GM12878 (cell line): ENCODE data around the gene HAP1. TPM values are rescaled to one million over a fixed set of nuclear protein-coding genes. Genes with fewer than 3 reads are reported as not detected.
A peak's percentile ranks its signal among the peaks of the same experiment; 100 is the strongest.

Source experiments
- ATAC-seq: fragments of 200-7000 bp; cut with Tn5 transposase; 3 replicates; pipeline ENCODE4 v1.9.1; 2020; ENCODE audit warnings: mild to moderate bottlenecking, moderate library complexity
- BruUV-seq: library from RNA; stranded (reverse); fragments of 400-500 nt; replicated peaks from 2 replicates; lab custom pipeline; 2021; lab: Mats Ljungman, UMichigan
- CTCF ChIA-PET: fragments of 300-600 bp; sonication (Branson Sonifier 250); formaldehyde crosslinking; extraction: SDS; loops from one replicate; lab custom pipeline; 2021; ENCODE audit warnings: inconsistent platforms; lab: Yijun Ruan, JAX
- POLR2A ChIA-PET: fragments of 350-600 bp; formaldehyde crosslinking; extraction: SDS; loops from one replicate; lab custom pipeline; 2021; ENCODE audit warnings: inconsistent platforms; lab: Charles Lee
- RAD21 ChIA-PET: fragments of 300-600 bp; sonication (Branson Sonifier 250); formaldehyde crosslinking; loops from one replicate; lab custom pipeline; 2023; ENCODE audit warnings: antibody characterized with exemption; ENCODE audit not compliant: unreplicated experiment; lab: Charles Lee
- SMC1A ChIA-PET: fragments of 300-600 bp; sonication (Branson Sonifier 250); formaldehyde crosslinking; loops from one replicate; lab custom pipeline; 2023; ENCODE audit not compliant: unreplicated experiment, uncharacterized antibody; lab: Charles Lee
- DNase-seq: peaks from one replicate; pipeline ENCODE4 v3.0.0-alpha.2; 2011; ENCODE audit warnings: low read depth, low spot score
- FAIRE-seq: peaks from 3 replicates; lab custom pipeline; 2011; peaks lifted over from hg19 to GRCh38; lab: Jason Lieb, UNC
- H2AFZ ChIP-seq: 2 replicates; pipeline ENCODE4 v1.6.0; 2011; ENCODE audit warnings: low read depth, low read length, control low read depth; ENCODE audit not compliant: control insufficient read depth
- H3K27ac ChIP-seq: 2 replicates; pipeline ENCODE4 v1.5.1; 2011; ENCODE audit warnings: control low read depth; ENCODE audit not compliant: control insufficient read depth, insufficient read depth
- H3K27me3 ChIP-seq, 2 experiments: replicated peaks in 1 of 2; 2 replicates each; pipeline versions ENCODE4 v1.6.0 to v1.6.1; 2011; ENCODE audit warnings: low read length in 1 of 2; ENCODE audit not compliant: control insufficient read depth in 2 of 2, insufficient read depth in 2 of 2
- H3K36me3 ChIP-seq, 2 experiments: 2 replicates each; pipeline ENCODE4 v1.5.1; 2011; ENCODE audit warnings: low read length in 1 of 2; ENCODE audit not compliant: control insufficient read depth in 2 of 2, insufficient read depth in 2 of 2
- H3K4me1 ChIP-seq: 2 replicates; pipeline ENCODE4 v1.6.1; 2011; ENCODE audit warnings: mild to moderate bottlenecking, low read length, moderate library complexity, mixed read lengths; ENCODE audit not compliant: control insufficient read depth, insufficient read depth
- H3K4me2 ChIP-seq: 2 replicates; pipeline ENCODE4 v1.6.0; 2011; ENCODE audit warnings: control low read depth; ENCODE audit not compliant: control insufficient read depth, insufficient read depth
- H3K4me3 ChIP-seq: fragments of 200-600 bp; sonication (generic); 2 replicates; pipeline ENCODE4 v1.5.1; 2016
- H3K79me2 ChIP-seq: 2 replicates; pipeline ENCODE4 v1.6.0; 2011; ENCODE audit warnings: low read length; ENCODE audit not compliant: control insufficient read depth, insufficient read depth
- H3K9ac ChIP-seq: 2 replicates; pipeline ENCODE4 v1.8.0; 2011; ENCODE audit warnings: low read length, control low read depth, mixed read lengths; ENCODE audit not compliant: control insufficient read depth, insufficient read depth
- H3K9me3 ChIP-seq: replicated peaks from 3 replicates; pipeline ENCODE4 v1.5.1; 2011; ENCODE audit warnings: mild to moderate bottlenecking, low read length; ENCODE audit not compliant: control insufficient read depth, insufficient read depth
- H4K20me1 ChIP-seq: 2 replicates; pipeline ENCODE4 v1.6.0; 2011; ENCODE audit not compliant: control insufficient read depth, insufficient read depth
- HCFC1 ChIP-seq: fragments of 150-350 bp; IDR thresholded peaks from 2 replicates; pipeline ENCODE4 v1.6.1; 2014; ENCODE audit warnings: low read length
- JUND ChIP-seq: IDR thresholded peaks from 2 replicates; pipeline ENCODE4 v1.6.1; 2012; ENCODE audit warnings: low read depth, mild to moderate bottlenecking, low read length, improper control_type of control experiment, moderate library complexity
- PAX8 ChIP-seq: fragments of 450-650 bp; IDR thresholded peaks from 2 replicates; pipeline ENCODE4 v1.6.1; 2017; ENCODE audit warnings: mild to moderate bottlenecking, moderate library complexity
- RAD21 ChIP-seq: IDR thresholded peaks from 2 replicates; pipeline ENCODE4 v1.6.1; 2011; ENCODE audit warnings: mild to moderate bottlenecking, low read depth, low read length, moderate library complexity; ENCODE audit not compliant: insufficient read depth
- SPI1 ChIP-seq: IDR thresholded peaks from 2 replicates; pipeline ENCODE4 v1.6.1; 2011; ENCODE audit warnings: low read depth, mild to moderate bottlenecking, low read length, moderate library complexity, borderline replicate concordance; ENCODE audit not compliant: insufficient read depth
- WRNIP1 ChIP-seq: IDR thresholded peaks from 2 replicates; pipeline ENCODE4 v1.6.1; 2011; ENCODE audit warnings: low read depth, low read length, improper control_type of control experiment, borderline replicate concordance
- ZZZ3 ChIP-seq: IDR thresholded peaks from 2 replicates; pipeline ENCODE4 v1.6.1; 2011; ENCODE audit warnings: low read depth; ENCODE audit not compliant: control insufficient read depth, insufficient read length
- WGBS: methylation state at CpG from one replicate; pipeline ENCODE4 v1.1.6; 2016; ENCODE audit warnings: low lambda C conversion rate; ENCODE audit not compliant: insufficient replicate concordance, insufficient coverage; ENCODE audit errors: missing lambda C conversion rate; 5-methylcytosine and 5-hydroxymethylcytosine counted together
- in situ Hi-C: fragments of 300-500 bp; cut with MboI; formaldehyde crosslinking; loops from 9 replicates; pipeline ENCODE4 v1.14.3; 2018; ENCODE audit warnings: mixed read lengths
- intact Hi-C: fragments of 100-400 bp; cut with micrococcal nuclease; formaldehyde crosslinking; loops from one replicate; pipeline ENCODE4 v1.14.2; 2022; ENCODE audit not compliant: unreplicated experiment
- polyA plus RNA-seq, 11 experiments: library from polyadenylated mRNA; depleted of rRNA in 4 of 11; unstranded in 6 of 11; stranded (reverse) in 5 of 11; fragments of >200 nt; fragmentation: Nextera tagmentation in 4 of 11; fragmentation: Illumina TruSeq in 1 of 11; extraction: Ambion mirVana in 4 of 11; extraction: Trizol in 1 of 11; gene quantifications; 1 replicate in 1 of 11; 2 replicates in 10 of 11; pipeline versions ENCODE4 v1.2.1 to v1.2.3, GENCODE V29; 2011 to 2016; ENCODE audit warnings: inconsistent platforms in 2 of 11, missing spikeins in 2 of 11, low read depth in 1 of 11
- total RNA-seq, 4 experiments: library from RNA; depleted of rRNA in 3 of 4; stranded (reverse); fragments of >200 nt in 3 of 4; fragmentation: Illumina TruSeq in 1 of 4; extraction: Trizol in 1 of 4; gene quantifications; 2 replicates each; pipeline versions ENCODE4 v1.2.1 to v1.2.3, GENCODE V29; 2013 to 2021
- TF ChIP-seq, protein P1 (sequence below): fragments of 150-350 bp; IDR thresholded peaks from 2 replicates; pipeline ENCODE4 v1.6.1; 2014; ENCODE audit warnings: mild to moderate bottlenecking, low read depth, low read length

The HAP1 gene
- total and polyA plus RNA-seq, 10 of the 15 experiments (the other 5 are each of a cell fraction or from before 2014, with no cell fraction given), result not detected

DNA sequence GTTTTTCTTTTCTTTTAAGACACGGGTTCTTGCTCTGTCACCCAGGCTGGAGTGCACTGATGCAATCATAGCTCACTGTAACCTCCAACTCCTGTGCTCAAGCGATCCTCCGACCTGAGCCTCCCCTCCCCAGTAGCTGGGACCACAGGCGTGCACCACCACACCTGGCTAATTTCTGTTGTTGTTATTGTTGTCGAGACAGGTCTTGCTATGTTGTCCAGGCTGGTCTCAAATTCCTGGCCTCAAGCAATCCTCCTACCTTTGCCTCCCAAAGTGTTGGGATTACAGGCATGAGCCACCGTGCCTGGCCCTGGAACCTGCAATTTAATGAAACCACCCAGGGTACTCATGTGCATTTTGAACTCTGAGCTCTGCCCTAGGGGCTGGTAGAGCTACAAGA lies 27.9 kb upstream of the HAP1 start:
- no peak for FAIRE-seq
- RAD21 ChIA-PET, result no interaction called here

DNA sequence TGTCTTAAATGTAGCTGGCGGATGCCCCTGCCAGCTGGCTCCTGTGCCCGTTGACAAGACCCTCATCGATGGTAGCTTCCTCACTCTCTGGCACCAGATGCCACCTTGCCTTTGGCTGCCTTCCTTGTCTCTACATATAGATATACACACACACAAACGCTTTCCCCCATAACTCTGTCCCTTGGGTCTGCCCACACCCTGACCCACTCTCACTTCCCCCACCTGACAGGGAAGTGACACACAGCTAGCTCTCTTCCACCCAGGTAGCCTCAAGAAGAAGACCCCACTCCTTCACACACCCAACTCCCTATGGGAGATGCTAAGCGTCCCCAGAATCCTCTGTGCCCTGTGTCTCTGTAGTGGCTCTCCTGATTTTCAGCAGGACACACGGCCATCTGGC lies 26.4 kb upstream of the HAP1 start:
- CTCF ChIA-PET, result interaction anchor here (0.9 kb wide), 1 partner anchor 181 kb away, joined by 6 read pairs; no protein-coding TSS in a partner anchor
- no peak for FAIRE-seq
- SMC1A ChIA-PET, result no interaction called here

More for the DNA sequence above, 27.9 kb upstream of the HAP1 start:
- intact Hi-C loops (no loop called here), in situ Hi-C loops (loop anchor here (5.0 kb wide), 1 partner anchor 50 kb away; the partner anchor contains the start of gene GAST)
- Histone ChIP-seq H3K4me1 (no peaks in the 10 kb centered on the region), H3K27me3 (no peaks in the 10 kb centered on the region; a peak in 1 of 4 replicates), H4K20me1 (no peaks in the 10 kb centered on the region), H3K4me3 (no peak overlapping the region), H3K79me2 (no peaks in the 10 kb centered on the region), H3K36me3 (peaks cover 0 to 10% of the 10 kb centered on the region in 2 experiments; a peak in 2 of 4 replicates), H3K9ac (no peak overlapping the region), H3K27ac (no peak overlapping the region), H3K4me2 (no peak overlapping the region), H3K9me3 (no peaks in the 10 kb centered on the region), H2AFZ (no peak overlapping the region)
- ChIA-PET SMC1A (no interaction called here), CTCF (no interaction called here), POLR2A (no interaction called here)
- TF ChIP-seq PAX8, result no peak
- TF ChIP-seq ZZZ3, result no peak
- no peak for TF ChIP-seq WRNIP1
- TF ChIP-seq, protein P1, sequence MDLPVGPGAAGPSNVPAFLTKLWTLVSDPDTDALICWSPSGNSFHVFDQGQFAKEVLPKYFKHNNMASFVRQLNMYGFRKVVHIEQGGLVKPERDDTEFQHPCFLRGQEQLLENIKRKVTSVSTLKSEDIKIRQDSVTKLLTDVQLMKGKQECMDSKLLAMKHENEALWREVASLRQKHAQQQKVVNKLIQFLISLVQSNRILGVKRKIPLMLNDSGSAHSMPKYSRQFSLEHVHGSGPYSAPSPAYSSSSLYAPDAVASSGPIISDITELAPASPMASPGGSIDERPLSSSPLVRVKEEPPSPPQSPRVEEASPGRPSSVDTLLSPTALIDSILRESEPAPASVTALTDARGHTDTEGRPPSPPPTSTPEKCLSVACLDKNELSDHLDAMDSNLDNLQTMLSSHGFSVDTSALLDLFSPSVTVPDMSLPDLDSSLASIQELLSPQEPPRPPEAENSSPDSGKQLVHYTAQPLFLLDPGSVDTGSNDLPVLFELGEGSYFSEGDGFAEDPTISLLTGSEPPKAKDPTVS, result no peak
- no peak for TF ChIP-seq RAD21
- TF ChIP-seq HCFC1, result no peak
- no peak for ATAC-seq
- BruUV-seq, result no TSS peak
- DNase-seq, result no peak
- 49% methylated on average over 6 of the region's 6 CpGs for WGBS

More for the DNA sequence above, 26.4 kb upstream of the HAP1 start:
- Histone ChIP-seq H3K27me3 (no peaks in the 10 kb centered on the region), H3K36me3 (peaks cover 0 to 11% of the 10 kb centered on the region in 2 experiments; a peak in 2 of 4 replicates), H3K4me2 (no peak overlapping the region), H2AFZ (no peak overlapping the region), H4K20me1 (no peaks in the 10 kb centered on the region), H3K9me3 (no peaks in the 10 kb centered on the region), H3K79me2 (no peaks in the 10 kb centered on the region), H3K9ac (no peak overlapping the region), H3K4me3 (no peak overlapping the region), H3K4me1 (no peaks in the 10 kb centered on the region), H3K27ac (no peak overlapping the region)
- in situ Hi-C loops, result loop anchor here (5.0 kb wide), 1 partner anchor 49 kb away; the partner anchor contains the start of gene GAST
- peak; percentile 27; the same call in 2 of the 3 replicates for ATAC-seq
- TF ChIP-seq JUND (no peak), SPI1 (peak; percentile 18; the same call in 1 of the 2 replicates)
- BruUV-seq, result no TSS peak
- intact Hi-C loops, result no loop called here
- ChIA-PET POLR2A (interaction anchor here (0.5 kb wide), 1 partner anchor 171 kb away, joined by 4 read pairs; no protein-coding TSS in a partner anchor), RAD21 (no interaction called here)
- 13% methylated on average over 6 of the region's 6 CpGs for WGBS
- DNase-seq, result no peak
